ENCODE results near the gene PSMB10.
A peak's percentile ranks its signal among the peaks of the same experiment; 100 is the strongest.
"Not testable (repeated sequence)": the region's sequence is repeated elsewhere in the genome, so short reads cannot be mapped to it uniquely, and the experiment has no call there.

The PSMB10 gene

GRCh38 chr16:67936124-67936879, at the start of gene PSMB10:
Gene PSMB10, minus strand, starts transcription at chr16:67936850. Its CDS starts 101 bp downstream, at chr16:67936749.
- DNase-seq (ENCODE audit: low read depth in 3 of 3): peak in 2 of 3 donors; percentile 26 to 70

- DNase-seq (ENCODE audit: low read depth in 3 of 3): no peak
These were observed 45.5 kb upstream of the PSMB10 start for GRCh38 chr16:67982011-67982696.

GRCh38 chr16:67979955-67980678, 43.5 kb upstream of the PSMB10 start, which contains the start of gene DPEP3:
Gene DPEP3, minus strand, starts transcription at chr16:67980499. Its CDS starts 119 bp downstream, at chr16:67980380.
- DNase-seq (ENCODE audit: low read depth in 3 of 3): no peak

- DNase-seq (ENCODE audit: low read depth in 3 of 3): no peak
These were observed 41.0 kb upstream of the PSMB10 start for GRCh38 chr16:67977469-67978227.

GRCh38 chr16:67977005-67977404, 40.4 kb upstream of the PSMB10 start:
- no peak for DNase-seq (ENCODE audit: low read depth in 3 of 3)

GRCh38 chr16:67976205-67976604, 39.6 kb upstream of the PSMB10 start:
- no peak for DNase-seq (ENCODE audit: low read depth in 3 of 3)

GRCh38 chr16:67975321-67976105, 38.9 kb upstream of the PSMB10 start:
- DNase-seq (ENCODE audit: low read depth in 3 of 3): no peak

GRCh38 chr16:67972285-67972684, 35.6 kb upstream of the PSMB10 start:
- not testable (repeated sequence) for DNase-seq (ENCODE audit: low read depth in 3 of 3)

- no peak for DNase-seq (ENCODE audit: low read depth in 3 of 3)
These were observed 34.5 kb upstream of the PSMB10 start for GRCh38 chr16:67971111-67971510.

GRCh38 chr16:67969254-67970039, 32.8 kb upstream of the PSMB10 start:
- no peak for DNase-seq (ENCODE audit: low read depth in 3 of 3)

- peak; percentile 73 to 85 (median 82) for DNase-seq (ENCODE audit: low read depth in 3 of 3)
These were observed 32.0 kb upstream of the PSMB10 start, which contains the start of gene SLC12A4 for GRCh38 chr16:67968400-67969253. Gene SLC12A4, minus strand, starts transcription at chr16:67968637. Its CDS starts 84 bp downstream, at chr16:67968553.

- peak in 1 of 3 donors; percentile 38 for DNase-seq (ENCODE audit: low read depth in 3 of 3)
These were observed 31.3 kb upstream of the PSMB10 start for GRCh38 chr16:67967958-67968399.

- DNase-seq (ENCODE audit: low read depth in 3 of 3): no peak
These were observed 30.7 kb upstream of the PSMB10 start for GRCh38 chr16:67967183-67967957.

GRCh38 chr16:67966549-67967182, 30.0 kb upstream of the PSMB10 start:
- no peak for DNase-seq (ENCODE audit: low read depth in 3 of 3)

- DNase-seq (ENCODE audit: low read depth in 3 of 3): no peak
These were observed 29.3 kb upstream of the PSMB10 start for GRCh38 chr16:67965668-67966548.

- no peak for DNase-seq (ENCODE audit: low read depth in 3 of 3)
These were observed 28.0 kb upstream of the PSMB10 start for GRCh38 chr16:67964477-67965131.

Data from stimulated activated CD4-positive, alpha-beta T cell treated with anti-CD3 and anti-CD28 coated beads, TNF-alpha, amount 100 ng/mL, for 48 hours (primary cell).